GM12873 (cell line): ENCODE data around the gene NEK9.

Source experiments
- CTCF ChIP-seq: IDR thresholded peaks from 2 replicates; pipeline ENCODE4 v1.5.1; 2012; ENCODE audit warnings: low read depth, mild to moderate bottlenecking, moderate library complexity, low read length, control low read depth; ENCODE audit not compliant: insufficient read depth; ENCODE audit errors: missing control alignments

Gene NEK9

GRCh38 chr14:75101491-75101890 lies 25.4 kb downstream of the NEK9 start:
- TF ChIP-seq CTCF = no peak

- no peak for TF ChIP-seq CTCF
These were observed 28.2 kb downstream of the NEK9 start for GRCh38 chr14:75098682-75099081.

- TF ChIP-seq CTCF = no peak
These were observed 28.6 kb downstream of the NEK9 start for GRCh38 chr14:75098212-75098611.

- TF ChIP-seq CTCF = no peak
These were observed 29.9 kb downstream of the NEK9 start for GRCh38 chr14:75096959-75097358.

- no peak for TF ChIP-seq CTCF
These were observed 31.2 kb downstream of the NEK9 start for GRCh38 chr14:75095690-75096089.

GRCh38 chr14:75094896-75095295 lies 32.0 kb downstream of the NEK9 start:
- TF ChIP-seq CTCF = no peak

GRCh38 chr14:75092698-75093097 lies 34.1 kb downstream of the NEK9 start:
- TF ChIP-seq CTCF = no peak

GRCh38 chr14:75091251-75091650 lies 35.6 kb downstream of the NEK9 start:
- no peak for TF ChIP-seq CTCF
